Stimulated activated CD4-positive, alpha-beta T cell treated with anti-CD3 and anti-CD28 coated beads, Interleukin-1b, Interleukin-23, amount 100 ng/mL, for 1 hour (primary cell): ENCODE data around the gene PREX1.

Experiments used
- DNase-seq, 2 donors: peaks; one replicate each; pipeline ENCODE4 v3.0.0-alpha.2; 2020; ENCODE audit warnings: low read depth in 2 of 2

Gene PREX1

GRCh38 chr20:48683467-48684175 lies 144.2 kb downstream of the PREX1 start:
- DNase-seq: no peak

- no peak for DNase-seq
Observed at GRCh38 chr20:48682529-48683363, 145.1 kb downstream of the PREX1 start.

GRCh38 chr20:48681873-48682426 lies 145.8 kb downstream of the PREX1 start:
- DNase-seq: no peak

GRCh38 chr20:48681201-48681872 lies 146.5 kb downstream of the PREX1 start:
- no peak for DNase-seq

- no peak for DNase-seq
Observed at GRCh38 chr20:48680650-48681049, 147.1 kb downstream of the PREX1 start.

DNA sequence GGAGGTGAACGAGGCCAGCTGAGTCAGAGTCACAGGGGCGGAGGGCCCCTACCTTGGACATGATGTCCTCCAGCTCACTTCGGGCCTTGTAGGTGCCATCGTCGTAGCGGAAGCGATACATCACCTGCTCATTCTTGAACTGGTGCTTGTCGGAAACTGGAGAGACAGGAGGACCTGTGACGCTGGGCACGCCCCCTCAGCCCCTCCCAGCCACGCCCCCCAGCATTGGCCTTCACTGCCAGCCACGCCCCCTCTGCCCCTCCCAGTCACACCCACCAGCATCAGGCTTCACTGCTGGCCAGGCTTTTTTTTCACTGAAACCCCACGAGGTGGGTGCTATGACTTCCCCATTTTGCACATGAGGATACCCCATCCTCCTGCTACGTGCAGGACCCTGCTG lies 148.2 kb downstream of the PREX1 start:
- DNase-seq: no peak

DNA sequence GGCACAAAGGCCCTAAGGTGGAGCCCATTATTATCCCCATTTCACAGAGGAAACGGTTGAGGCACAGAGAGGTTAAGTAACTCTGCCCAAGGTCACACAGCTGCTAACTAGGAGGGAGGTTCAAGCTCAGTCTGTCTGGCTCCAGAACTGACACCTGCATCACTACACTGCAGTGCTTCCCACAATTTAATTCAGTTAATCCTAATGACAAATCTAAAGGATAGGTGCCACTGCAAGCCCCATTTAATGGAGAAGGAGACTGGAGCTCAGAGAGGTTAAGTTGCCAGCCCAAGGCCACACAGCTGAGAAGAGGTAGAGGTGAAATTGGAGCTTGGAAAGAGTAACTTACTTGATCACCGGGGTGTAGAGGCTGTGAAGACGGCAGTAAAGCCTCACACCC lies 148.8 kb downstream of the PREX1 start:
- no peak for DNase-seq

DNA sequence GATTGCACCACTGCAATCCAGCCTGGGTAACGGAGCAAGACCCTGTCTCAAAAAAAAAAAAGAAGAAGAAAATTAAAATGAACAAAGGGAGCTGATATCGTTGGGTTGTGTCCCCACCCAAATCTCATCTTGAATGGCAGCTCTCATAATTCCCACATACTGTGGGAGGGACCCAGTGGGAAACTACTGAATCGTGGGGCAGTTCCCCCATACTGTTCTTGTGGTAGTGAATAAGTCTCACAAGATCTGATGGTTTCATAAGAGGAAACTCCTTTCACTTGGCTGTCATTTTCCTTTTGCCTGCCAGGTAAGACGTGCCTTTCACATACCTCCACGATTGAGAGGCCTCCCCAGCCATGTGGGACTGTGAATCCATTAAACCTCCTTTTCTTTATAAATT lies 149.4 kb downstream of the PREX1 start:
- DNase-seq: no peak

DNA sequence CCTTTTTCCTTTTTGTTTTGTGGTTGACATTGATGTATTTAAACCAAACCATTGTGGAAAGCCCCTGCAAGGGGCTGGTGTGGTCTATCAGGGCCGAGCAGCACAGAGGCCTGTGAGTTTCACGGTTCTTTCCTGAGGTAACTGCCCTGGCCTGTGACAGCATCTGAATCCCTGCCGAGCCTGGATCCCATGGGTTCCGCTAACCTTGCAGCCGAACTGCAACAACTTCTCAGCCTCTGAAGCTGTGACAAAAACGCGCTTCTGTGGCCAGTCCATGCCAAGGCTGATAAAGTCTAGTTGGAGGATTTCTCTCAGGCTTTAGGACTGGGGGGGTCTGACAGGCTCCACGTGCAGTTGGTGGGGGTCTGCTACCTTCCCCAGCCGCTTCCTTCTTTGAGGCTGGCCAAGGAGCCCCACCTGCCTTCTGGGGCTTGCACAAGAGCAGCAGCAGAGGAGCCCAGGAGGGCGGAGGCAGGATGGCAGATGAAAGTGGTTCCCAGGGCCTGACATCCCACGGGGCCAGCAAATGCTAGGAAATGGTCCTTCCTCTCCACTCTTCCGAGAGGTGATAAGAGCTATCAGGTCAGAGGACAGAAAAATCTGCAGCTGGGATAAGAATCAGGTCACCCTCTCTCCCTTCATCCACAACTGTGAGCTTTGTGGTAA lies 150.9 kb downstream of the PREX1 start:
- no peak for DNase-seq

- no peak for DNase-seq
Observed at GRCh38 chr20:48676125-48676524, 151.7 kb downstream of the PREX1 start.

DNA sequence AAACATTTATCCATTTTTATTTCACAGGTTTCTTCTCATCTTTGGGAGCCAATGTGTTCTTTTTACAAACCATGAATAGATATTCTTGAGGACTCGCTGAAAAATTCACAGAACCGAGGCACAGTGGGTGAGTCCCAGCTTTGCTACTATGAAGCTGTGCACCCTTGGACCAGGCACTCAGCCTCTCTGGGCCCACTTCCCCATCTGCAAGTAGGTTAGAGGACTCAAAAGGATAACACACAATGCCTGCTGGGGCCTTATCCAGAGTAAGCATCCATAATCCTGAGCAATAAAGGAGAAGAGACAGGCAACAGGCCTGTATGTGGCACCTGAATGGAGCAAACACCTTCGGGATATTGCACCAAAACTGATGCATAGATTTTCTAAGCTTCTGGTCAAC lies 153.3 kb downstream of the PREX1 start:
- no peak for DNase-seq

- DNase-seq: no peak
Observed at GRCh38 chr20:48673507-48673906, 154.3 kb downstream of the PREX1 start.

DNA sequence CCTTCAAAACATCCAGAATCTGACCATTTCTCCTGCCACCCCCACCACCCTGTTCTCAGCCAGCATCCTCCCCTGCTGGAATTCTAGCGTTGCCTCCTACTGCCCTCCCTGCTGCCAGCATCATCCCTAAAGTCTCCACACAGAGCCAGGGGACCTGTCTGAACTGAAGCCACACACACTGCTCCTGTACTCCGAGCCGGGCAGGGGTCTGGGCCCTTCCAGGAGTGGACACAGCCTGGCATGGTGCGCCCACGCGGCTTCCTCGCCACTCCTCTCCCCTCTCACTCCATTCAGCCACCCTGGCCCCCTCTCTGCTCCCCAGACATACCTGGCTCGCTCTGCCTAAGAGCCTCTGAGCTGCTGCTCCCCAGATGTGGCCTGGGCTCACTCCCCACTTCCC lies 155.5 kb downstream of the PREX1 start:
- no peak for DNase-seq

DNA sequence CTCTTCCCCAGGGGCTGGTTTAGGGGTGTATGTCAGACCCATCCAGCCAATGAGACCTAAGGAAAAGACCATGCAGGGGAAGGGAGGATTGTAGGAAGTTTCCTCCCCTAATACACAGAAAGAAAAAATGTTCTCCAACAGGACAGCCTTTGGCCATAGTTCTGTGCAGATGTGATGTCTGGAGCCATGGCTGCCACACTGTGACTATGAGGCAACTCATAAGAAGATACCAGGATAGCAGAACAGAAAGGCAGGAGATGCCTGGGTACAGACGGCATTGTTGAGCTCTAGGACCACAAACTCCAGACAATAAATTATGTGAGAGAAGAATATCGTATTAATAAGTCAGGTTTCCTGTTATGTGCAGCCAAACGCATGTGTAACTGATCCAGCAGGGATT lies 156.7 kb downstream of the PREX1 start:
- no peak for DNase-seq

DNA sequence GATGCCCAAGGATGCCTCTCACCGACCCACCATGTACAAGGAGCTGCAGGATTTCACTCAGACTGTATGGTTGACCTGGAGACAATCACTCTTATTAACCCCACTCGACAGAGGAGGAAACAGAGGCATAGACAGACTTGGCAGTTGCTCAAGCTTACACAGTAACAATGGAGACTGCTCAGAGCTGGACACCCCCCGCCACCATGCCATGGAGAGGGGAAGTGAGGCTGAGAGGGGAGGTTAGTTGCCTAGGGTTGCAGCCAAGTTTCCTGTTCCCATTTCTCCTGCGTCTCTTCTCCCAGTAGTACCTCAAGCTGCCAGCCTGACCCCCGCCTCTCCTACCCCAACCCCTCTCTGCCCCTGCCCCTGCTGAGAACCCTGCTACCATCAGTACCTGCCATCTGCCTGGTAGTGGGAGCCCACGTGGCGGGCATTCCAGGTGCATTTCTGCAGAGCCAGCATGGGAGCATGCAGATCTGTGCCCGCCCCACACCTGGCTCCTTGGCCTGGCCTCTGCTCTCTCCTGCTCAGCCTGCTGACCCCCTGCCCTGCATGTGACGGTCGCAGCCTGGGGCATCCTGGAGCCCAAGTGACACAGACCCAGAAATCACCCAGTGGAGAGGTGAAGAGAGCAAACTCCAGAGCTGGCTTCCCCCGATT lies 157.7 kb downstream of the PREX1 start:
- no peak for DNase-seq

DNA sequence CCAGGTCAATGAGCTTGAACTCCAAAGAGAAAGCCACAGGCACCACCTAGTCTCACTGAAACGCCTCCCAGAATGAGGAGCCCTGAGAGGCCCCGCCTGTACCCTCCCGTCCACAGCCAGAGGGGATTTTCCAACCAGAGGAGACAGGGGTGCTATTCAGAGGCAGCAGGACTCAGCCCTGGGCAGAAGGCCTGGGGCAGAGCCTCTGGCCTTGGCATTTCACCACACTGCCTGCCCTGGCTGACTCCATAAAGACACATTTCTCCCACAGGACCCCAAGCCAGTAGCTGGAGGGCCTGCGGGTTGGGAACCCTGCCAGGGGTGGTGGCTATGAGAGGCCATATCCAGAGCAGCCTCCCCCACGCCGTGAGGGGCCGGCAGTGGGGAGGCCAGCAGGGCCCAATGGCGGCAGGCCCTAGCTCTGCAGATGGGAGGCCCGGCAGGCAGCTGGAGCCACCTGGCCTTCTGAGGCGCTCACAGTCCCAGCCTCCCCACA lies 159.3 kb downstream of the PREX1 start:
- DNase-seq: no peak

GRCh38 chr20:48667889-48668413 lies 159.8 kb downstream of the PREX1 start:
- no peak for DNase-seq

DNA sequence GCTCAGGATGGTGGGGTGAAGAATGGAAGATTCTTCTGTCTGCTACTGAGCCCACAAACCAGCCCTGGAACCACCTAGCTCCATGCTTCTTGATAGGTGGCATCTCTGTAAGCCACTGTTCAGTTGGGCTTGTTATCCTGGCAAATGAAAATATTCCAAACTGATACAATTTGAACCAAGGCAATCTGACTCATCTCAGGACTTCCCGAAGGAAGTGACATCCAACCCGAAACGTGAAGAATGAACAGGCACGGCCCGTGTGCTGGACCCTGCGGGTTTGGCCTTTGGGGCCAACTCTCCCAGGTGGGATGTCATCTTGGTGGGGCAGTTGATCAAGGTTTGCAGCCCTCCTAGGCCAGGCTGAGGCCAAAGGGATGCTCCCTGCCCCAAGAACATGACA lies 160.3 kb downstream of the PREX1 start:
- no peak for DNase-seq

DNA sequence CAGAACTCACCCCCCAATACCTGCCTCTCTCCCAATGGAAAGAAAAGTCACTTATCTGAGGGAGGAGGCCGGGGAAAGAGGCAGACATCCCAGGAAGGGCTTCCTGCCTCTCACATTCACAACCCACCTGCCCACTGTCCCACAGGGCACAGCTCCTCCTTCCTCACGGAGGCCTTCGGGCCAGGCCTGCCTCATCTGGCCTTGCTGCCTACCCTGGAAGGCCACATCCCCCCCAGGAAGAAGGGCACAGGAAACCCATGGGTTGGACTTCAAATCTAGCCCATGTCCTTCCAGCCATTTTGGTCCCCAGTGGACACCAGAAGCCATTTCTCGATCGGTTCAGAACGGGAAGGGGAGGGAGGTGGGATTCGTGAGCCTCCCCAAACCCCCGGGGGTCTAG lies 162.0 kb downstream of the PREX1 start:
- DNase-seq: no peak

- DNase-seq: no peak
Observed at GRCh38 chr20:48662711-48663110, 165.1 kb downstream of the PREX1 start.
